Prostate gland (tissue), 2 donors: ENCODE data around the gene ATXN10. TPM values are rescaled to one million over a fixed set of nuclear protein-coding genes. Genes with fewer than 3 reads are reported as not detected.
A peak's percentile ranks its signal among the peaks of the same experiment; 100 is the strongest.

Source experiments
- DNase-seq: peaks from one replicate; pipeline ENCODE4 v3.0.0-alpha.2; 2019; ENCODE audit warnings: low spot score
- H3K27ac ChIP-seq, 2 donors: fragments of 200-600 bp; sonication (generic); 2 replicates each; pipeline ENCODE4 v1.5.1; 2017 to 2019
- H3K27me3 ChIP-seq: fragments of 200-600 bp; sonication (generic); replicated peaks from 2 replicates; pipeline ENCODE4 v1.5.1; 2019; ENCODE audit not compliant: insufficient read depth
- H3K36me3 ChIP-seq, 2 donors: fragments of 200-600 bp; sonication (generic); 1 replicate in 1 of 2; 2 replicates in 1 of 2; pipeline versions ENCODE4 v1.5.1 to v1.8.1; 2017 to 2019
- H3K4me1 ChIP-seq: fragments of 200-600 bp; sonication (generic); replicated peaks from 2 replicates; pipeline ENCODE4 v1.5.1; 2019
- H3K4me3 ChIP-seq, 2 donors: fragments of 200-600 bp; sonication (generic); 2 replicates each; pipeline ENCODE4 v1.5.1; 2017 to 2019
- H3K9me3 ChIP-seq: fragments of 200-600 bp; sonication (generic); 2 replicates; pipeline ENCODE4 v1.5.1; 2017
- CTCF ChIP-seq, 4 experiments: fragments of 200-600 bp in 2 of 4; fragments of 450-650 bp in 2 of 4; sonication (generic) in 2 of 4; IDR thresholded peaks; 1 replicate in 3 of 4; 2 replicates in 1 of 4; pipeline ENCODE4 v1.5.1; 2016 to 2019; ENCODE audit warnings: antibody characterized with exemption in 4 of 4, mild to moderate bottlenecking in 2 of 4, moderate library complexity in 2 of 4
- POLR2A ChIP-seq: fragments of 450-650 bp; IDR thresholded peaks from one replicate; pipeline ENCODE4 v1.6.1; 2016; ENCODE audit warnings: antibody characterized with exemption, mild to moderate bottlenecking
- POLR2AphosphoS5 ChIP-seq: sonication (generic); formaldehyde crosslinking; IDR thresholded peaks from one replicate; pipeline ENCODE4 v1.6.1; 2017; ENCODE audit warnings: antibody characterized with exemption
- WGBS: methylation state at CpG from one replicate; pipeline ENCODE4 v1.1.5; 2018; 5-methylcytosine and 5-hydroxymethylcytosine counted together
- intact Hi-C: fragments of 100-400 bp; cut with DNase I; formaldehyde crosslinking; loops from one replicate; pipeline ENCODE4 v1.14.2; 2022
- total RNA-seq, 2 donors: library from RNA; depleted of rRNA; stranded (reverse); fragments of >200 nt; gene quantifications; one replicate each; pipeline ENCODE4 v1.1.0, GENCODE V29; 2016

Gene ATXN10
- total RNA-seq, 2 donors from 2014 or later = 125 to 148 TPM

GRCh38 chr22:45833613-45834012, 162.0 kb downstream of the ATXN10 start:
- Histone ChIP-seq H3K9me3 (no peaks in the 10 kb centered on the region), H3K27ac (no peak overlapping the region), H3K36me3 (no peaks in the 10 kb centered on the region), H3K27me3 (no peaks in the 10 kb centered on the region), H3K4me1 (no peaks in the 10 kb centered on the region), H3K4me3 (no peak overlapping the region)
- TF ChIP-seq CTCF (IDR thresholded peaks at IDR 0.05) = no peak
- no peak for TF ChIP-seq POLR2AphosphoS5
- no peak for TF ChIP-seq POLR2A
- WGBS = 75% methylated on average over 14 of the region's 14 CpGs
- no peak for DNase-seq
- intact Hi-C loops = no loop called here

GRCh38 chr22:45834241-45834640, 162.6 kb downstream of the ATXN10 start:
- TF ChIP-seq POLR2A = no peak
- no peak for TF ChIP-seq CTCF (IDR thresholded peaks at IDR 0.05)
- peak; percentile 50 for TF ChIP-seq POLR2AphosphoS5
- peak; percentile 65 for DNase-seq
- H3K27me3 ChIP-seq = no peaks in the 10 kb centered on the region
- no peaks in the 10 kb centered on the region for H3K9me3 ChIP-seq
- intact Hi-C loops = no loop called here
- H3K27ac ChIP-seq = no peak overlapping the region
- no peak overlapping the region for H3K4me3 ChIP-seq
- no peaks in the 10 kb centered on the region for H3K4me1 ChIP-seq
- WGBS = 21% methylated on average over 5 of the region's 5 CpGs
- H3K36me3 ChIP-seq = no peaks in the 10 kb centered on the region

GRCh38 chr22:45834795-45835194, 163.2 kb downstream of the ATXN10 start:
- intact Hi-C loops = no loop called here
- TF ChIP-seq POLR2A = no peak
- TF ChIP-seq CTCF (IDR thresholded peaks at IDR 0.05) = no peak
- Histone ChIP-seq H3K36me3 (no peaks in the 10 kb centered on the region), H3K9me3 (no peaks in the 10 kb centered on the region), H3K27ac (no peak overlapping the region), H3K4me1 (no peaks in the 10 kb centered on the region), H3K27me3 (no peaks in the 10 kb centered on the region), H3K4me3 (no peak overlapping the region)
- DNase-seq = no peak
- 78% methylated on average over 10 of the region's 10 CpGs for WGBS

GRCh38 chr22:45836418-45837169, 165.0 kb downstream of the ATXN10 start:
- no peaks in the 10 kb centered on the region for H3K9me3 ChIP-seq
- H3K4me3 ChIP-seq = no peak overlapping the region
- H3K27ac ChIP-seq = no peak overlapping the region
- H3K27me3 ChIP-seq = no peaks in the 10 kb centered on the region
- intact Hi-C loops = no loop called here
- no peaks in the 10 kb centered on the region for H3K36me3 ChIP-seq
- H3K4me1 ChIP-seq = no peaks in the 10 kb centered on the region
- TF ChIP-seq POLR2A (no peak), POLR2AphosphoS5 (no peak), CTCF (IDR thresholded peaks at IDR 0.05) (no peak)
- WGBS = 95% methylated on average over 8 of the region's 8 CpGs
- no peak for DNase-seq

- no peaks in the 10 kb centered on the region for H3K9me3 ChIP-seq
- DNase-seq = no peak
- H3K4me1 ChIP-seq = no peaks in the 10 kb centered on the region
- H3K4me3 ChIP-seq = no peak overlapping the region
- 85% methylated on average over 7 of the region's 7 CpGs for WGBS
- intact Hi-C loops = no loop called here
- H3K36me3 ChIP-seq = no peaks in the 10 kb centered on the region
- no peaks in the 10 kb centered on the region for H3K27me3 ChIP-seq
- TF ChIP-seq POLR2A (no peak), CTCF (IDR thresholded peaks at IDR 0.05) (no peak), POLR2AphosphoS5 (no peak)
- H3K27ac ChIP-seq = no peak overlapping the region
These were observed 165.9 kb downstream of the ATXN10 start for GRCh38 chr22:45837508-45837907.
